Stomach (tissue), 9 donors: ENCODE results near the gene IGSF21. TPM values are rescaled to one million over a fixed set of nuclear protein-coding genes. Genes with fewer than 3 reads are reported as not detected.

Experiments used
- DNase-seq, 2 donors: peaks; one replicate each; pipeline versions ENCODE4 v3.0.0 to v3.0.0-alpha.2; 2013 to 2019
- H3K27ac ChIP-seq, 5 donors: fragments of 200-600 bp in 4 of 5; sonication (generic) in 4 of 5; one replicate each; pipeline ENCODE4 v1.5.1; 2013 to 2019; ENCODE audit warnings: mild to moderate bottlenecking in 1 of 5, moderate library complexity in 1 of 5
- H3K27me3 ChIP-seq, 3 donors: fragments of 200-600 bp; sonication (generic); one replicate each; pipeline ENCODE4 v1.5.1; 2017 to 2019; ENCODE audit warnings: mixed run types in 1 of 3
- H3K36me3 ChIP-seq, 4 donors: fragments of 200-600 bp; sonication (generic); 1 replicate in 3 of 4; 2 replicates in 1 of 4; pipeline ENCODE4 v1.5.1; 2016 to 2019
- H3K4me1 ChIP-seq, 4 donors: fragments of 200-600 bp; sonication (generic); one replicate each; pipeline ENCODE4 v1.5.1; 2016 to 2019
- H3K4me3 ChIP-seq, 4 donors: fragments of 200-600 bp; sonication (generic) in 3 of 4; one replicate each; pipeline ENCODE4 v1.5.1; 2016 to 2019; ENCODE audit warnings: mild to moderate bottlenecking in 1 of 4
- H3K9me3 ChIP-seq, 4 donors: fragments of 200-600 bp; sonication (generic); one replicate each; pipeline ENCODE4 v1.5.1; 2016 to 2019
- CTCF ChIP-seq, 7 experiments: fragments of 450-650 bp in 4 of 7; fragments of 200-600 bp in 3 of 7; sonication (generic) in 3 of 7; IDR thresholded peaks; one replicate each; pipeline ENCODE4 v1.5.1; 2016 to 2019; ENCODE audit warnings: antibody characterized with exemption in 7 of 7, control low read depth in 2 of 7, mild to moderate bottlenecking in 1 of 7
- EP300 ChIP-seq: sonication (generic); formaldehyde crosslinking; IDR thresholded peaks from one replicate; pipeline ENCODE4 v1.6.1; 2017; ENCODE audit warnings: antibody characterized with exemption
- POLR2A ChIP-seq, 4 donors: fragments of 450-650 bp; IDR thresholded peaks; one replicate each; pipeline ENCODE4 v1.6.1; 2016; ENCODE audit warnings: antibody characterized with exemption in 4 of 4, control low read depth in 2 of 4, mild to moderate bottlenecking in 1 of 4, moderate library complexity in 1 of 4
- POLR2AphosphoS5 ChIP-seq, 3 donors: sonication (generic); formaldehyde crosslinking; IDR thresholded peaks; one replicate each; pipeline ENCODE4 v1.6.1; 2016; ENCODE audit warnings: antibody characterized with exemption in 3 of 3
- WGBS, 5 donors: extraction: QIAGEN DNeasy Blood & Tissue Kit in 3 of 5; methylation state at CpG; one replicate each; pipeline versions ENCODE4 v1.1.5 to v1.1.7; 2013 to 2018; 5-methylcytosine and 5-hydroxymethylcytosine counted together
- intact Hi-C: fragments of 100-400 bp; cut with DNase I; formaldehyde crosslinking; loops from one replicate; pipeline ENCODE4 v1.15.1; 2023; ENCODE audit warnings: low total_unique reads
- polyA plus RNA-seq, 3 donors: library from polyadenylated mRNA; stranded (reverse); fragments of 200-250 nt; gene quantifications; one replicate each; pipeline ENCODE4 v1.2.3, GENCODE V29; 2013
- total RNA-seq, 5 donors: library from RNA; depleted of rRNA; stranded (reverse); fragments of >200 nt; gene quantifications; one replicate each; pipeline versions ENCODE4 v1.1.0 to v1.2.3, GENCODE V29; 2014 to 2016
- donor health status: healthy with polysubstance abuse.
- donor health status: Bipolar disorder and iron deficiency.
- donor health status: healthy.

IGSF21 gene
- total and polyA plus RNA-seq, 8 donors: 0.25 to 2.0 (median 1.1) TPM; not detected in 3

- Histone ChIP-seq H3K9me3 (no peaks in the 10 kb centered on the region), H3K36me3 (no peaks in the 10 kb centered on the region), H3K4me1 (no peaks in the 10 kb centered on the region), H3K27ac (no peak overlapping the region), H3K4me3 (no peak overlapping the region), H3K27me3 (peaks cover 0 to 76% (median 9%) of the 10 kb centered on the region in 3 donors)
- no peak for DNase-seq
- intact Hi-C loops: loop anchor here (10.0 kb wide), 1 partner anchor 287 kb away; no protein-coding TSS in a partner anchor
- 29 to 40% (median 33%) methylated on average over 8 to 11 of the region's 11 CpGs for WGBS, 5 donors
- TF ChIP-seq CTCF (IDR thresholded peaks at IDR 0.05) (no peak), POLR2A (IDR thresholded peaks at IDR 0.05) (no peak), EP300 (no peak)
Measured at GRCh38 chr1:18297896-18298648, 190.5 kb downstream of the IGSF21 start.

GRCh38 chr1:18299441-18300338, 192.1 kb downstream of the IGSF21 start:
- TF ChIP-seq CTCF (IDR thresholded peaks at IDR 0.05) (peak in 5 of 7 experiments; percentile 22 to 74 (median 66)), POLR2AphosphoS5 (IDR thresholded peaks at IDR 0.05) (no peak)
- H3K4me3 ChIP-seq: no peak overlapping the region
- 51 to 65% (median 57%) methylated on average over 7 of the region's 7 CpGs for WGBS, 5 donors
- peak; percentile 33 to 40 for DNase-seq
- no peak overlapping the region for H3K27ac ChIP-seq
- no peaks in the 10 kb centered on the region for H3K4me1 ChIP-seq
- no peaks in the 10 kb centered on the region for H3K36me3 ChIP-seq
- peaks cover 0 to 72% (median 9%) of the 10 kb centered on the region in 3 donors for H3K27me3 ChIP-seq
- no peaks in the 10 kb centered on the region for H3K9me3 ChIP-seq
- intact Hi-C loops: loop anchor here (10.0 kb wide), 1 partner anchor 285 kb away; no protein-coding TSS in a partner anchor

- Histone ChIP-seq H3K4me3 (no peak overlapping the region), H3K36me3 (no peaks in the 10 kb centered on the region), H3K27me3 (peaks cover 0 to 65% (median 9%) of the 10 kb centered on the region in 3 donors), H3K27ac (no peak overlapping the region), H3K9me3 (no peaks in the 10 kb centered on the region), H3K4me1 (no peaks in the 10 kb centered on the region)
- intact Hi-C loops: no loop called here
- TF ChIP-seq POLR2AphosphoS5 (IDR thresholded peaks at IDR 0.05): no peak
- no peak for TF ChIP-seq CTCF (IDR thresholded peaks at IDR 0.05)
- TF ChIP-seq EP300: no peak
- no peak for TF ChIP-seq POLR2A (IDR thresholded peaks at IDR 0.05)
- DNase-seq: no peak
- WGBS, 5 donors: 75 to 90% (median 86%) methylated on average over 1 to 2 of the region's 2 CpGs
Measured at GRCh38 chr1:18300376-18300775, 192.8 kb downstream of the IGSF21 start.

GRCh38 chr1:18302788-18303413, 195.3 kb downstream of the IGSF21 start:
- intact Hi-C loops: no loop called here
- WGBS, 5 donors: 47 to 67% (median 54%) methylated on average over 7 of the region's 7 CpGs

More at GRCh38 chr1:18302788-18303413, 195.3 kb downstream of the IGSF21 start:
- no peak for TF ChIP-seq POLR2AphosphoS5 (IDR thresholded peaks at IDR 0.05)
- TF ChIP-seq EP300: no peak
- no peak for TF ChIP-seq CTCF (IDR thresholded peaks at IDR 0.05)
- no peak for TF ChIP-seq POLR2A (IDR thresholded peaks at IDR 0.05)
- Histone ChIP-seq H3K36me3 (no peaks in the 10 kb centered on the region), H3K27me3 (peaks cover 0 to 40% (median 7%) of the 10 kb centered on the region in 3 donors), H3K4me3 (no peak overlapping the region), H3K9me3 (no peaks in the 10 kb centered on the region), H3K27ac (no peak overlapping the region), H3K4me1 (no peaks in the 10 kb centered on the region)
- no peak for DNase-seq
